Body of pancreas (tissue), 4 donors: ENCODE measurements around the gene COPG1. TPM values are rescaled to one million over a fixed set of nuclear protein-coding genes. Genes with fewer than 3 reads are reported as not detected.
A peak's percentile ranks its signal among the peaks of the same experiment; 100 is the strongest.

Source experiments
- ATAC-seq: fragments of 150-250 bp; one replicate; pipeline ENCODE4 v1.9.1; 2016
- DNase-seq, 4 donors: peaks; one replicate each; pipeline ENCODE4 v3.0.0-alpha.2; 2019
- H3K27ac ChIP-seq, 4 donors: fragments of 200-600 bp; sonication (generic); 1 replicate in 3 of 4; 2 replicates in 1 of 4; pipeline versions ENCODE4 v1.5.1 to v1.6.1; 2016 to 2019; ENCODE audit warnings: mild to moderate bottlenecking in 1 of 4, mixed read lengths in 1 of 4, moderate library complexity in 1 of 4
- H3K27me3 ChIP-seq, 2 donors: fragments of 200-600 bp; sonication (generic); one replicate each; pipeline ENCODE4 v1.6.0; 2016; ENCODE audit warnings: mild to moderate bottlenecking in 1 of 2
- H3K36me3 ChIP-seq, 2 donors: fragments of 200-600 bp; sonication (generic); replicated peaks in 1 of 2; 2 replicates each; pipeline ENCODE4 v1.5.1; 2016; ENCODE audit warnings: low read depth in 2 of 2; ENCODE audit not compliant: insufficient read depth in 1 of 2
- H3K4me1 ChIP-seq: fragments of 200-600 bp; sonication (generic); one replicate; pipeline ENCODE4 v1.6.0; 2016
- H3K4me3 ChIP-seq, 2 donors: fragments of 200-600 bp; sonication (generic); 1 replicate in 1 of 2; 2 replicates in 1 of 2; pipeline ENCODE4 v1.5.1; 2016 to 2019
- H3K9me3 ChIP-seq, 3 donors: fragments of 200-600 bp; sonication (generic); 1 replicate in 2 of 3; 2 replicates in 1 of 3; pipeline ENCODE4 v1.5.1; 2016
- CTCF ChIP-seq, 7 experiments: fragments of 450-650 bp in 4 of 7; fragments of 200-600 bp in 3 of 7; sonication (generic) in 3 of 7; IDR thresholded peaks; one replicate each; pipeline ENCODE4 v1.5.1; 2016 to 2019; ENCODE audit warnings: antibody characterized with exemption in 7 of 7
- POLR2A ChIP-seq, 3 donors: fragments of 450-650 bp; IDR thresholded peaks; one replicate each; pipeline ENCODE4 v1.6.1; 2016; ENCODE audit warnings: antibody characterized with exemption in 3 of 3, mild to moderate bottlenecking in 2 of 3
- WGBS, 2 donors: methylation state at CpG; one replicate each; pipeline ENCODE4 v1.1.5; 2017; 5-methylcytosine and 5-hydroxymethylcytosine counted together
- intact Hi-C: fragments of 100-400 bp; cut with DNase I; formaldehyde crosslinking; loops from one replicate; pipeline ENCODE4 v1.15.1; 2023
- total RNA-seq, 2 donors: library from RNA; depleted of rRNA; stranded (reverse); fragments of >200 nt; gene quantifications; one replicate each; pipeline ENCODE4 v1.1.0, GENCODE V29; 2016

COPG1 gene
- total RNA-seq, 2 donors from 2014 or later, result 62.6 to 75.0 TPM

DNA sequence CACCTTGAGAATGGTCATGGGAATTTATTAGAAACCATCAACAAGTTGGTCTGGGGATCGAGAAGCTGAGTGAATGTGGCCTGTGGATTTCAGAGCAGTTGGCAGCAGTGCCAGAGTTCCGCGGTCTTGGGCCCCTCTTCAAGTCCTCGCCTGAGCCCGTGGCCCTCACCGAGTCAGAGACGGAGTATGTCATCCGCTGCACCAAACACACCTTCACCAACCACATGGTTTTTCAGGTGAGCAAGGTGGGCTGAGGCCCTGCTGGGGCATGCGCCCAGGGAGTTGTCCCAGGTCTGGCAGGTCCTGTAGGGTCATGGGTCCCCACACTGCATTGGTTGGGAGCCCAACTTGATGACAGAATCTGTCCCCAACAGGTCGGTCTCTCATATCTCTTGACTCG, 22.3 kb downstream of the COPG1 start:
- DNase-seq, result no peak
- H3K9me3 ChIP-seq, result no peaks in the 10 kb centered on the region
- no peaks in the 10 kb centered on the region for H3K4me1 ChIP-seq
- 89 to 96% methylated on average over 9 to 11 of the region's 11 CpGs for WGBS, 2 donors
- H3K36me3 ChIP-seq, result peaks cover 39 to 65% of the 10 kb centered on the region in 2 donors
- intact Hi-C loops, result no loop called here
- no peak for ATAC-seq
- no peaks in the 10 kb centered on the region for H3K27me3 ChIP-seq
- no peak overlapping the region for H3K4me3 ChIP-seq
- TF ChIP-seq POLR2A (IDR thresholded peaks at IDR 0.05), result no peak
- TF ChIP-seq CTCF (IDR thresholded peaks at IDR 0.05), result no peak
- no peak overlapping the region for H3K27ac ChIP-seq

- no peak overlapping the region for H3K27ac ChIP-seq
- H3K9me3 ChIP-seq, result no peaks in the 10 kb centered on the region
- TF ChIP-seq POLR2A (IDR thresholded peaks at IDR 0.05) (no peak), CTCF (IDR thresholded peaks at IDR 0.05) (no peak)
- no peak for ATAC-seq
- DNase-seq, result no peak
- no peaks in the 10 kb centered on the region for H3K27me3 ChIP-seq
- peaks cover 13 to 35% of the 10 kb centered on the region in 2 donors for H3K36me3 ChIP-seq
- H3K4me3 ChIP-seq, result no peak overlapping the region
- 47 to 66% methylated on average over 2 of the region's 2 CpGs for WGBS, 2 donors
- H3K4me1 ChIP-seq, result peaks cover 21% of the 10 kb centered on the region
- intact Hi-C loops, result no loop called here
Measured at GRCh38 chr3:129276385-129276784, 27.0 kb downstream of the COPG1 start.

GRCh38 chr3:129277829-129278271, 28.4 kb downstream of the COPG1 start:
- peaks cover 21% of the 10 kb centered on the region for H3K4me1 ChIP-seq
- no peak overlapping the region for H3K4me3 ChIP-seq
- DNase-seq (no peak), ATAC-seq (no peak)
- no peak for TF ChIP-seq POLR2A (IDR thresholded peaks at IDR 0.05)
- TF ChIP-seq CTCF (IDR thresholded peaks at IDR 0.05), result no peak
- no peaks in the 10 kb centered on the region for H3K27me3 ChIP-seq
- no peaks in the 10 kb centered on the region for H3K9me3 ChIP-seq
- peaks cover 4 to 21% of the 10 kb centered on the region in 2 donors for H3K36me3 ChIP-seq
- 74 to 94% methylated on average over 8 to 11 of the region's 11 CpGs for WGBS, 2 donors
- H3K27ac ChIP-seq, result peak overlapping the region; percentile 83 to 96 (median 94)
- intact Hi-C loops, result no loop called here

DNA sequence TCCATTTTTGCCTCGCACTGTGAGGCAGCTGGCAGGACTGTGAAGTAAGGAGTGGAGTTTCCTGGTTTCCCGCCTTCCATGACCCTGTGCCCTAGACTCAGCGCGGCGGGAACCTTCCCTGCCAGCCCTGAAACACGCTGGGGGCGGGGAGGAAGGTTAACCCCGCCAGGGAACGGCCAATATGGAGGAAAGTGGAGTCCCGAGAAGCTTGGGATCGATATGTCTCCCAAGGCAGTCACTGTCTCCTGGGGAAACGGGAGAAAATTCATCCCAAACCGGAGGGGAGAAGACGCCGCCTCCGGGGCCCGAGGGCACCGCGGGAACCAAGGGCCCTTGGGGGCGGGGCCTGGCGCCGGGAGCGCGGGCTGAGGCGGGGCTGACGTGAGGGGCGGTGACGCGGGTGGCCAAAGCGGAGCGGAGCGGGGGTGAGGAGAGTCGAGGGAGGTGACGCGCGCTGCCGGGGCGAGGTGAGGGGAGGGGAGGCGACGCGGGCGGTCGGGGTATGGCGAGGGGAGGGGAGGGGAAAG, 29.1 kb downstream of the COPG1 start, which contains the start of gene HMCES:
TSS of gene HMCES (plus strand) at position 432 of the 527 bp plus-strand sequence. CDS start 863 bp downstream, outside the sequence.
- Histone ChIP-seq H3K36me3 (peaks cover 4 to 19% of the 10 kb centered on the region in 2 donors), H3K9me3 (no peaks in the 10 kb centered on the region), H3K4me3 (peak within 1 kb of the TSS; percentile 51 to 84), H3K27me3 (no peaks in the 10 kb centered on the region), H3K27ac (peak within 1 kb of the TSS; percentile 83 to 96 (median 94)), H3K4me1 (peaks cover 21% of the 10 kb centered on the region)
- peak; percentile 69 to 92 (median 84) for TF ChIP-seq POLR2A (IDR thresholded peaks at IDR 0.05)
- TF ChIP-seq CTCF (IDR thresholded peaks at IDR 0.05), result peak in 3 of 7 experiments; percentile 10 to 28 (median 20)
- intact Hi-C loops, result no loop called here
- 0 to 1% methylated on average over 25 to 44 of the region's 44 CpGs for WGBS, 2 donors
- ATAC-seq (peak; percentile 97), DNase-seq (peak; percentile 92 to 94 (median 94))
